ENCODE results near the gene LMTK3.

Gene LMTK3

GRCh38 chr19:48493718-48494401 lies 17.8 kb downstream of the LMTK3 start:
- Histone ChIP-seq H2AK5ac (ENCODE audit: low read length, severe bottlenecking) (no peak overlapping the region), H3K4me1 (ENCODE audit: control insufficient read depth, insufficient read depth, low read depth, low read length) (peaks cover 23% of the 10 kb centered on the region), H2BK5ac (ENCODE audit: low read depth, low read length, poor library complexity, severe bottlenecking) (no peak overlapping the region), H4K91ac (ENCODE audit: low read length) (peak overlapping the region; percentile 57), H3K18ac (ENCODE audit: low read depth in 1 of 2, low read length in 2 of 2) (peak overlapping the region; percentile 86 to 87), H3K4me2 (ENCODE audit: low read length, poor library complexity, severe bottlenecking) (peak overlapping the region; percentile 33), H3K9ac (ENCODE audit: low read length) (peak overlapping the region; percentile 62), H3K4ac (ENCODE audit: low read depth in 1 of 2, low read length in 2 of 2) (peak overlapping the region; percentile 13 to 79), H4K8ac (ENCODE audit: low read length) (peak overlapping the region; percentile 81), H3K36me3 (ENCODE audit: control insufficient read depth in 1 of 2, insufficient read depth in 2 of 2, low read depth in 1 of 2, low read length in 2 of 2) (no peaks in the 10 kb centered on the region), H3K23ac (ENCODE audit: low read length in 2 of 2) (peak overlapping the region in 1 of 2 experiments; percentile 34), H3K27me3 (ENCODE audit: control insufficient read depth in 1 of 2, insufficient read depth in 1 of 2, low read length in 2 of 2) (peaks cover 27 to 49% of the 10 kb centered on the region in 2 experiments), H3K9me3 (ENCODE audit: control insufficient read depth, low read length) (no peaks in the 10 kb centered on the region), H2BK12ac (ENCODE audit: low read length in 2 of 2) (no peak overlapping the region), H3K14ac (ENCODE audit: low read length in 2 of 2) (peak overlapping the region in 1 of 2 experiments; percentile 66), H3K79me1 (replicated peaks; ENCODE audit: low read length, poor library complexity, severe bottlenecking) (no peaks in the 10 kb centered on the region), H3K27ac (ENCODE audit: low read length, poor library complexity, severe bottlenecking) (no peak overlapping the region), H2AFZ (ENCODE audit: low read depth, low read length) (peak overlapping the region; percentile 66), H2BK120ac (ENCODE audit: low read depth, low read length) (no peak overlapping the region), H3K4me3 (ENCODE audit: insufficient read depth in 1 of 2, low read depth in 1 of 2, low read length in 2 of 2) (peak overlapping the region; percentile 53 to 76), H2BK15ac (ENCODE audit: low read depth, poor library complexity, severe bottlenecking) (peak overlapping the region; percentile 44)
- 6% methylated on average over 51 of the region's 70 CpGs for WGBS
- no peak for DNase-seq

- Histone ChIP-seq H2BK120ac (ENCODE audit: low read depth, low read length) (no peak overlapping the region), H3K4me1 (ENCODE audit: control insufficient read depth, insufficient read depth, low read depth, low read length) (peaks cover 27% of the 10 kb centered on the region), H3K9ac (ENCODE audit: low read length) (peak overlapping the region; percentile 51), H2BK12ac (ENCODE audit: low read length in 2 of 2) (no peak overlapping the region), H4K8ac (ENCODE audit: low read length) (peak overlapping the region; percentile 81), H3K79me1 (replicated peaks; ENCODE audit: low read length, poor library complexity, severe bottlenecking) (no peaks in the 10 kb centered on the region), H3K14ac (ENCODE audit: low read length in 2 of 2) (no peak overlapping the region), H2BK5ac (ENCODE audit: low read depth, low read length, poor library complexity, severe bottlenecking) (no peak overlapping the region), H3K36me3 (ENCODE audit: control insufficient read depth in 1 of 2, insufficient read depth in 2 of 2, low read depth in 1 of 2, low read length in 2 of 2) (no peaks in the 10 kb centered on the region), H3K27me3 (ENCODE audit: control insufficient read depth in 1 of 2, insufficient read depth in 1 of 2, low read length in 2 of 2) (peaks cover 27 to 45% of the 10 kb centered on the region in 2 experiments), H2BK15ac (ENCODE audit: low read depth, poor library complexity, severe bottlenecking) (peak overlapping the region; percentile 44), H3K9me3 (ENCODE audit: control insufficient read depth, low read length) (no peaks in the 10 kb centered on the region), H3K27ac (ENCODE audit: low read length, poor library complexity, severe bottlenecking) (no peak overlapping the region), H3K4ac (ENCODE audit: low read depth in 1 of 2, low read length in 2 of 2) (peak overlapping the region; percentile 13 to 79), H3K4me2 (ENCODE audit: low read length, poor library complexity, severe bottlenecking) (peak overlapping the region; percentile 20), H2AK5ac (ENCODE audit: low read length, severe bottlenecking) (no peak overlapping the region), H2AFZ (ENCODE audit: low read depth, low read length) (peak overlapping the region; percentile 66), H3K4me3 (ENCODE audit: insufficient read depth in 1 of 2, low read depth in 1 of 2, low read length in 2 of 2) (peak overlapping the region; percentile 53 to 73), H4K91ac (ENCODE audit: low read length) (peak overlapping the region; percentile 68), H3K18ac (ENCODE audit: low read depth in 1 of 2, low read length in 2 of 2) (peak overlapping the region; percentile 86 to 87), H3K23ac (ENCODE audit: low read length in 2 of 2) (peak overlapping the region in 1 of 2 experiments; percentile 34)
- WGBS, result 1% methylated on average over 43 of the region's 47 CpGs
- peak; percentile 98 for DNase-seq
Observed at GRCh38 chr19:48492925-48493717, 18.5 kb downstream of the LMTK3 start.

- Histone ChIP-seq H4K91ac (ENCODE audit: low read length) (no peak overlapping the region), H2BK15ac (ENCODE audit: low read depth, poor library complexity, severe bottlenecking) (peak overlapping the region; percentile 77), H3K79me1 (replicated peaks; ENCODE audit: low read length, poor library complexity, severe bottlenecking) (no peaks in the 10 kb centered on the region), H2BK120ac (ENCODE audit: low read depth, low read length) (no peak overlapping the region), H2BK12ac (ENCODE audit: low read length in 2 of 2) (peak overlapping the region in 1 of 2 experiments; percentile 80), H3K4me1 (ENCODE audit: control insufficient read depth, insufficient read depth, low read depth, low read length) (peaks cover 35% of the 10 kb centered on the region), H3K27me3 (ENCODE audit: control insufficient read depth in 1 of 2, insufficient read depth in 1 of 2, low read length in 2 of 2) (peaks cover 27 to 37% of the 10 kb centered on the region in 2 experiments), H3K9ac (ENCODE audit: low read length) (no peak overlapping the region), H3K23ac (ENCODE audit: low read length in 2 of 2) (no peak overlapping the region), H3K4me3 (ENCODE audit: insufficient read depth in 1 of 2, low read depth in 1 of 2, low read length in 2 of 2) (no peak overlapping the region), H3K18ac (ENCODE audit: low read depth in 1 of 2, low read length in 2 of 2) (no peak overlapping the region), H3K9me3 (ENCODE audit: control insufficient read depth, low read length) (no peaks in the 10 kb centered on the region), H3K27ac (ENCODE audit: low read length, poor library complexity, severe bottlenecking) (no peak overlapping the region), H2AFZ (ENCODE audit: low read depth, low read length) (no peak overlapping the region), H3K4me2 (ENCODE audit: low read length, poor library complexity, severe bottlenecking) (no peak overlapping the region), H3K36me3 (ENCODE audit: control insufficient read depth in 1 of 2, insufficient read depth in 2 of 2, low read depth in 1 of 2, low read length in 2 of 2) (no peaks in the 10 kb centered on the region), H2BK5ac (ENCODE audit: low read depth, low read length, poor library complexity, severe bottlenecking) (no peak overlapping the region), H3K4ac (ENCODE audit: low read depth in 1 of 2, low read length in 2 of 2) (no peak overlapping the region), H3K14ac (ENCODE audit: low read length in 2 of 2) (no peak overlapping the region), H4K8ac (ENCODE audit: low read length) (no peak overlapping the region), H2AK5ac (ENCODE audit: low read length, severe bottlenecking) (no peak overlapping the region)
- WGBS, result 18% methylated on average over 10 of the region's 10 CpGs
- DNase-seq, result no peak
Observed at GRCh38 chr19:48491793-48492123, 19.9 kb downstream of the LMTK3 start.

All from mesenchymal stem cell (in vitro differentiated cells and primary cell).